ENCODE data around the gene KCNJ2. TPM values are rescaled to one million over a fixed set of nuclear protein-coding genes. Genes with fewer than 3 reads are reported as not detected.

The KCNJ2 gene
- total RNA-seq, 1 experiment from 2014 or later = 0.70 TPM

GRCh38 chr17:70134777-70135176 lies 34.6 kb upstream of the KCNJ2 start:
- TF ChIP-seq, protein P1, sequence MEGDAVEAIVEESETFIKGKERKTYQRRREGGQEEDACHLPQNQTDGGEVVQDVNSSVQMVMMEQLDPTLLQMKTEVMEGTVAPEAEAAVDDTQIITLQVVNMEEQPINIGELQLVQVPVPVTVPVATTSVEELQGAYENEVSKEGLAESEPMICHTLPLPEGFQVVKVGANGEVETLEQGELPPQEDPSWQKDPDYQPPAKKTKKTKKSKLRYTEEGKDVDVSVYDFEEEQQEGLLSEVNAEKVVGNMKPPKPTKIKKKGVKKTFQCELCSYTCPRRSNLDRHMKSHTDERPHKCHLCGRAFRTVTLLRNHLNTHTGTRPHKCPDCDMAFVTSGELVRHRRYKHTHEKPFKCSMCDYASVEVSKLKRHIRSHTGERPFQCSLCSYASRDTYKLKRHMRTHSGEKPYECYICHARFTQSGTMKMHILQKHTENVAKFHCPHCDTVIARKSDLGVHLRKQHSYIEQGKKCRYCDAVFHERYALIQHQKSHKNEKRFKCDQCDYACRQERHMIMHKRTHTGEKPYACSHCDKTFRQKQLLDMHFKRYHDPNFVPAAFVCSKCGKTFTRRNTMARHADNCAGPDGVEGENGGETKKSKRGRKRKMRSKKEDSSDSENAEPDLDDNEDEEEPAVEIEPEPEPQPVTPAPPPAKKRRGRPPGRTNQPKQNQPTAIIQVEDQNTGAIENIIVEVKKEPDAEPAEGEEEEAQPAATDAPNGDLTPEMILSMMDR (IDR thresholded peaks at IDR 0.05; ENCODE audit: insufficient read depth in 1 of 2, low read depth in 1 of 2, low read length in 1 of 2, severe bottlenecking in 1 of 2, unreplicated experiment in 1 of 2) = no peak
- ChIA-PET POLR2A (no interaction called here), CTCF (no interaction called here)
- no peaks in the 10 kb centered on the region for H3K27me3 Mint-ChIP-seq (ENCODE audit: insufficient read depth, unreplicated experiment)
- H3K36me3 Mint-ChIP-seq (ENCODE audit: insufficient read depth, unreplicated experiment) = peaks cover 6% of the 10 kb centered on the region
- no peaks in the 10 kb centered on the region for H3K9me3 Mint-ChIP-seq (ENCODE audit: unreplicated experiment)
- H3K27me3 ChIP-seq (replicated peaks; ENCODE audit: control insufficient read depth, insufficient read depth, low read length) = no peaks in the 10 kb centered on the region
- peaks cover 22% of the 10 kb centered on the region for H3K4me1 ChIP-seq
- no peak overlapping the region for H3K4me3 ChIP-seq (ENCODE audit: low read depth, low read length)
- DNase-seq = no peak
- H3K27ac Mint-ChIP-seq (ENCODE audit: unreplicated experiment) = no peak overlapping the region
- H3K9me3 ChIP-seq = no peaks in the 10 kb centered on the region
- intact Hi-C loops (cut with micrococcal nuclease; ENCODE audit: unreplicated experiment) = no loop called here
- H3K4me3 Mint-ChIP-seq (ENCODE audit: unreplicated experiment) = no peak overlapping the region
- H3K36me3 ChIP-seq (ENCODE audit: control insufficient read depth, insufficient read depth, low read length) = no peaks in the 10 kb centered on the region
- no TSS peak for BruUV-seq (replicated peaks)
- peaks cover 20% of the 10 kb centered on the region for H3K4me1 Mint-ChIP-seq (ENCODE audit: low read depth, unreplicated experiment)

GRCh38 chr17:70136131-70136530 lies 33.2 kb upstream of the KCNJ2 start:
- peaks cover 20% of the 10 kb centered on the region for H3K4me1 Mint-ChIP-seq (ENCODE audit: low read depth, unreplicated experiment)
- intact Hi-C loops (cut with micrococcal nuclease; ENCODE audit: unreplicated experiment) = no loop called here

GRCh38 chr17:70137451-70138230 lies 31.7 kb upstream of the KCNJ2 start:
- TF ChIP-seq, protein P1 (IDR thresholded peaks at IDR 0.05; ENCODE audit: insufficient read depth in 1 of 2, low read depth in 1 of 2, low read length in 1 of 2, severe bottlenecking in 1 of 2, unreplicated experiment in 1 of 2) = no peak
- H3K9me3 ChIP-seq = no peaks in the 10 kb centered on the region
- intact Hi-C loops (cut with micrococcal nuclease; ENCODE audit: unreplicated experiment) = loop anchor here (1.0 kb wide), 1 partner anchor 62 kb away; the partner anchor contains the start of gene KCNJ16
- ChIA-PET CTCF (interaction anchor here (0.7 kb wide), 1 partner anchor 613 kb away, joined by 3 read pairs; no protein-coding TSS in a partner anchor), POLR2A (no interaction called here)
- H3K36me3 Mint-ChIP-seq (ENCODE audit: insufficient read depth, unreplicated experiment) = no peaks in the 10 kb centered on the region
- no peaks in the 10 kb centered on the region for H3K9me3 Mint-ChIP-seq (ENCODE audit: unreplicated experiment)
- peak overlapping the region; percentile 79 for H3K27ac Mint-ChIP-seq (ENCODE audit: unreplicated experiment)
- H3K4me1 Mint-ChIP-seq (ENCODE audit: low read depth, unreplicated experiment) = peaks cover 20% of the 10 kb centered on the region
- no peaks in the 10 kb centered on the region for H3K27me3 Mint-ChIP-seq (ENCODE audit: insufficient read depth, unreplicated experiment)
- peaks cover 22% of the 10 kb centered on the region for H3K4me1 ChIP-seq
- H3K4me3 Mint-ChIP-seq (ENCODE audit: unreplicated experiment) = peak overlapping the region; percentile 69
- H3K27me3 ChIP-seq (replicated peaks; ENCODE audit: control insufficient read depth, insufficient read depth, low read length) = no peaks in the 10 kb centered on the region
- BruUV-seq (replicated peaks) = no TSS peak
- peak in 1 of 2 experiments; percentile 25 for DNase-seq
- no peaks in the 10 kb centered on the region for H3K36me3 ChIP-seq (ENCODE audit: control insufficient read depth, insufficient read depth, low read length)
- no peak overlapping the region for H3K4me3 ChIP-seq (ENCODE audit: low read depth, low read length)

More at GRCh38 chr17:70136131-70136530, 33.2 kb upstream of the KCNJ2 start:
- BruUV-seq (replicated peaks) = no TSS peak
- Mint-ChIP-seq H3K9me3 (ENCODE audit: unreplicated experiment) (no peaks in the 10 kb centered on the region), H3K4me3 (ENCODE audit: unreplicated experiment) (no peak overlapping the region), H3K27me3 (ENCODE audit: insufficient read depth, unreplicated experiment) (no peaks in the 10 kb centered on the region), H3K27ac (ENCODE audit: unreplicated experiment) (no peak overlapping the region), H3K36me3 (ENCODE audit: insufficient read depth, unreplicated experiment) (peaks cover 1% of the 10 kb centered on the region)
- no peaks in the 10 kb centered on the region for H3K27me3 ChIP-seq (replicated peaks; ENCODE audit: control insufficient read depth, insufficient read depth, low read length)
- H3K36me3 ChIP-seq (ENCODE audit: control insufficient read depth, insufficient read depth, low read length) = no peaks in the 10 kb centered on the region
- peaks cover 22% of the 10 kb centered on the region for H3K4me1 ChIP-seq
- ChIA-PET POLR2A (no interaction called here), CTCF (no interaction called here)
- TF ChIP-seq, protein P1 (IDR thresholded peaks at IDR 0.05; ENCODE audit: insufficient read depth in 1 of 2, low read depth in 1 of 2, low read length in 1 of 2, severe bottlenecking in 1 of 2, unreplicated experiment in 1 of 2) = no peak
- no peaks in the 10 kb centered on the region for H3K9me3 ChIP-seq
- H3K4me3 ChIP-seq (ENCODE audit: low read depth, low read length) = no peak overlapping the region
- DNase-seq = no peak
